ENCODE measurements around the gene ZNF469.

- TF ChIP-seq CTCF (IDR thresholded peaks at IDR 0.05) (no peak), EP300 (IDR thresholded peaks at IDR 0.05) (no peak), POLR2AphosphoS5 (IDR thresholded peaks at IDR 0.05) (no peak)
Measured at GRCh38 chr16:88398874-88399178, 16.1 kb downstream of the ZNF469 start.

All from suprapubic skin (tissue), 4 donors.